Measurements from ENCODE around the gene PTGDR. TPM values are rescaled to one million over a fixed set of nuclear protein-coding genes. Genes with fewer than 3 reads are reported as not detected.

PTGDR gene
- total RNA-seq, 1 experiment from 2014 or later: not detected

- RAD21 ChIA-PET (ENCODE audit: low non-redundant PET in 1 of 2, low total read pairs in 2 of 2, uncharacterized antibody in 2 of 2, unreplicated experiment in 2 of 2): no interaction called here
- Histone ChIP-seq H3K9me3 (ENCODE audit: control insufficient read depth in 1 of 2, insufficient read depth in 1 of 2, low read depth in 1 of 2, low read length in 2 of 2) (no peaks in the 10 kb centered on the region), H3K27me3 (ENCODE audit: insufficient read depth, low read length) (no peaks in the 10 kb centered on the region), H3K9me2 (ENCODE audit: insufficient read depth) (no peaks in the 10 kb centered on the region), H3K4me1 (ENCODE audit: control insufficient read depth in 1 of 2, insufficient read depth in 2 of 2, low read length in 2 of 2) (no peaks in the 10 kb centered on the region), H4K20me1 (ENCODE audit: insufficient read depth) (no peaks in the 10 kb centered on the region), H3K79me2 (ENCODE audit: insufficient read depth, low read length) (no peaks in the 10 kb centered on the region), H3K9ac (ENCODE audit: low read length) (no peak overlapping the region), H3K36me3 (ENCODE audit: control insufficient read depth in 1 of 2, insufficient read depth in 2 of 2, low read length in 2 of 2) (no peaks in the 10 kb centered on the region), H3K27ac (ENCODE audit: low read depth, low read length) (no peak overlapping the region), H2AFZ (ENCODE audit: low read depth, low read length, poor library complexity, severe bottlenecking) (no peak overlapping the region), H3K4me2 (ENCODE audit: low read length) (no peak overlapping the region), H3K4me3 (replicated peaks in 1 of 2; ENCODE audit: low read depth in 1 of 2, low read length in 2 of 2) (no peak overlapping the region)
- TF ChIP-seq CBX3 (IDR thresholded peaks at IDR 0.05; ENCODE audit: low read depth): no peak
- TF ChIP-seq JUND (IDR thresholded peaks at IDR 0.05): no peak
- TF ChIP-seq, protein P1, sequence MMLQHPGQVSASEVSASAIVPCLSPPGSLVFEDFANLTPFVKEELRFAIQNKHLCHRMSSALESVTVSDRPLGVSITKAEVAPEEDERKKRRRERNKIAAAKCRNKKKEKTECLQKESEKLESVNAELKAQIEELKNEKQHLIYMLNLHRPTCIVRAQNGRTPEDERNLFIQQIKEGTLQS (IDR thresholded peaks at IDR 0.05): no peak
- no peak for TF ChIP-seq POLR2AphosphoS5 (IDR thresholded peaks at IDR 0.05; ENCODE audit: low read depth, low read length)
- TF ChIP-seq ELF1 (IDR thresholded peaks at IDR 0.05; ENCODE audit: borderline replicate concordance, low read depth): no peak
- TF ChIP-seq MAX (IDR thresholded peaks at IDR 0.05): no peak
- TF ChIP-seq EZH2phosphoT487 (IDR thresholded peaks at IDR 0.05; ENCODE audit: borderline replicate concordance): no peak
- no peak for TF ChIP-seq REST (IDR thresholded peaks at IDR 0.05; ENCODE audit: low read depth)
- no peak for TF ChIP-seq SRF (IDR thresholded peaks at IDR 0.05; ENCODE audit: low read depth)
- no peak for TF ChIP-seq SIN3A (IDR thresholded peaks at IDR 0.05; ENCODE audit: low read depth)
- TF ChIP-seq ZFX (IDR thresholded peaks at IDR 0.05): no peak
- DNase-seq (ENCODE audit: low read depth, low spot score) (no peak), ATAC-seq (no peak)
- CTCF ChIA-PET: no interaction called here
- intact Hi-C loops (cut with micrococcal nuclease): no loop called here
- POLR2A ChIA-PET: no interaction called here
- BruUV-seq (replicated peaks): no TSS peak
Observed at GRCh38 chr14:52219488-52220084, 47.9 kb upstream of the PTGDR start.

Measured in HCT116 (cell line).